IMR-90 (cell line): ENCODE results near the gene OR10W1. TPM values are rescaled to one million over a fixed set of nuclear protein-coding genes. Genes with fewer than 3 reads are reported as not detected.

Source experiments
- ATAC-seq: fragments of 200-7000 bp; cut with Tn5 transposase; 2 replicates; pipeline ENCODE4 v1.9.1; 2020; ENCODE audit warnings: low read depth, mild to moderate bottlenecking, moderate library complexity
- BruUV-seq: library from RNA; stranded (reverse); fragments of 400-500 nt; replicated peaks from 2 replicates; lab custom pipeline; 2021; lab: Mats Ljungman, UMichigan
- CTCF ChIA-PET: fragments of 300-600 bp; formaldehyde crosslinking; extraction: SDS; loops from one replicate; lab custom pipeline; 2021; ENCODE audit warnings: antibody characterized with exemption; lab: Yijun Ruan, JAX
- POLR2A ChIA-PET: fragments of 300-600 bp; sonication (Branson Sonifier 250); formaldehyde crosslinking; loops from one replicate; lab custom pipeline; 2022; ENCODE audit warnings: antibody characterized with exemption; ENCODE audit not compliant: unreplicated experiment; lab: Charles Lee
- DNase-seq: peaks from one replicate; pipeline ENCODE4 v3.0.0; 2013
- H2AFZ ChIP-seq: replicated peaks from 2 replicates; pipeline ENCODE3; 2013; ENCODE audit warnings: low read length, mild to moderate bottlenecking; ENCODE audit not compliant: poor library complexity
- H2AK5ac ChIP-seq: 2 replicates; pipeline ENCODE4 v1.6.1; 2013; ENCODE audit warnings: low read depth, low read length, inconsistent platforms
- H2AK9ac ChIP-seq: replicated peaks from 2 replicates; pipeline ENCODE3; 2013; ENCODE audit warnings: mild to moderate bottlenecking, low read depth, low read length, moderate library complexity; ENCODE audit not compliant: poor library complexity
- H2BK120ac ChIP-seq: 2 replicates; pipeline ENCODE4 v1.6.1; 2013; ENCODE audit warnings: low read depth, low read length, inconsistent platforms
- H2BK15ac ChIP-seq: 3 replicates; pipeline ENCODE4 v1.6.1; 2013; ENCODE audit warnings: low read depth, low read length, inconsistent platforms
- H2BK20ac ChIP-seq: 2 replicates; pipeline ENCODE4 v1.6.1; 2013; ENCODE audit warnings: low read depth, mild to moderate bottlenecking, inconsistent platforms, low read length, moderate library complexity
- H2BK5ac ChIP-seq: 2 replicates; pipeline ENCODE4 v1.6.1; 2013; ENCODE audit warnings: mild to moderate bottlenecking, low read depth, low read length, inconsistent platforms; ENCODE audit not compliant: poor library complexity, severe bottlenecking
- H3K14ac ChIP-seq: replicated peaks from 2 replicates; pipeline ENCODE4 v1.6.1; 2013; ENCODE audit warnings: low read depth, low read length, inconsistent platforms
- H3K18ac ChIP-seq: 2 replicates; pipeline ENCODE4 v1.6.1; 2013; ENCODE audit warnings: low read depth, low read length, control low read depth
- H3K23ac ChIP-seq: 2 replicates; pipeline ENCODE4 v1.6.1; 2013; ENCODE audit warnings: low read depth, low read length, inconsistent platforms
- H3K27ac ChIP-seq: 2 replicates; pipeline ENCODE4 v1.5.1; 2013; ENCODE audit warnings: mild to moderate bottlenecking, control low read depth, low read length; ENCODE audit not compliant: insufficient read depth
- H3K27me3 ChIP-seq: 2 replicates; pipeline ENCODE4 v1.6.1; 2013; ENCODE audit warnings: low read length; ENCODE audit not compliant: control insufficient read depth, insufficient read depth
- H3K36me3 ChIP-seq: 2 replicates; pipeline ENCODE4 v1.6.1; 2013; ENCODE audit warnings: low read length, mixed read lengths; ENCODE audit not compliant: control insufficient read depth, insufficient read depth
- H3K4ac ChIP-seq: 2 replicates; pipeline ENCODE4 v1.6.1; 2013; ENCODE audit warnings: low read depth, low read length, inconsistent platforms
- H3K4me1 ChIP-seq: 2 replicates; pipeline ENCODE4 v1.6.1; 2013; ENCODE audit warnings: low read length, mixed read lengths; ENCODE audit not compliant: control insufficient read depth, insufficient read depth
- H3K4me2 ChIP-seq: 2 replicates; pipeline ENCODE4 v1.6.1; 2013; ENCODE audit warnings: low read depth, mild to moderate bottlenecking, control low read depth, low read length, moderate library complexity
- H3K4me3 ChIP-seq: 2 replicates; pipeline ENCODE4 v1.5.1; 2013; ENCODE audit warnings: low read depth, mild to moderate bottlenecking, control low read depth, low read length, moderate library complexity; ENCODE audit not compliant: insufficient read depth
- H3K56ac ChIP-seq: 2 replicates; pipeline ENCODE4 v1.6.1; 2013; ENCODE audit warnings: low read length, inconsistent platforms; ENCODE audit not compliant: insufficient read depth; ENCODE audit errors: extremely low read depth
- H3K79me1 ChIP-seq, 2 experiments: 2 replicates each; pipeline ENCODE4 v1.6.1; 2013; ENCODE audit warnings: low read length in 2 of 2, inconsistent platforms in 1 of 2, low read depth in 1 of 2
- H3K9ac ChIP-seq: 2 replicates; pipeline ENCODE4 v1.6.1; 2013; ENCODE audit warnings: low read depth, low read length, control low read depth
- H3K9me1 ChIP-seq: 2 replicates; pipeline ENCODE4 v1.6.1; 2013; ENCODE audit warnings: low read length, inconsistent platforms; ENCODE audit not compliant: insufficient read depth
- H3K9me3 ChIP-seq: 2 replicates; pipeline ENCODE4 v1.6.1; 2013; ENCODE audit warnings: low read length; ENCODE audit not compliant: control insufficient read depth, insufficient read depth
- H4K20me1 ChIP-seq: 2 replicates; pipeline ENCODE4 v1.6.1; 2013; ENCODE audit warnings: low read length, inconsistent platforms; ENCODE audit not compliant: insufficient read depth
- H4K5ac ChIP-seq: 2 replicates; pipeline ENCODE4 v1.6.1; 2013; ENCODE audit warnings: mild to moderate bottlenecking, low read depth, low read length, control low read depth
- H4K8ac ChIP-seq, 2 experiments: 2 replicates each; pipeline ENCODE4 v1.6.1; 2013; ENCODE audit warnings: low read depth in 2 of 2, low read length in 2 of 2, control low read depth in 1 of 2, inconsistent platforms in 1 of 2
- H4K91ac ChIP-seq: 2 replicates; pipeline ENCODE4 v1.6.1; 2013; ENCODE audit warnings: low read depth, low read length, inconsistent platforms; ENCODE audit not compliant: insufficient read depth
- CEBPB ChIP-seq: IDR thresholded peaks from 2 replicates; pipeline ENCODE4 v1.6.1; 2012; ENCODE audit warnings: low read depth, low read length, improper control_type of control experiment
- CHD1 ChIP-seq: IDR thresholded peaks from 2 replicates; pipeline ENCODE4 v1.6.1; 2012; ENCODE audit warnings: low read depth, low read length, improper control_type of control experiment
- CTCF ChIP-seq: conservative IDR thresholded peaks from 2 replicates; pipeline ENCODE4 v1.5.1; 2012; ENCODE audit warnings: mild to moderate bottlenecking, low read depth, low read length, improper control_type of control experiment
- MAZ ChIP-seq: IDR thresholded peaks from 2 replicates; pipeline ENCODE4 v1.6.1; 2012; ENCODE audit warnings: low read depth, mild to moderate bottlenecking, low read length, improper control_type of control experiment, moderate library complexity, borderline replicate concordance
- RAD21 ChIP-seq: IDR thresholded peaks from 2 replicates; pipeline ENCODE4 v1.6.1; 2012; ENCODE audit warnings: low read length, improper control_type of control experiment
- RCOR1 ChIP-seq: IDR thresholded peaks from 2 replicates; pipeline ENCODE4 v1.6.1; 2012; ENCODE audit warnings: mild to moderate bottlenecking, low read length, improper control_type of control experiment; ENCODE audit not compliant: insufficient replicate concordance
- RFX5 ChIP-seq: IDR thresholded peaks from 2 replicates; pipeline ENCODE4 v1.8.0; 2012; ENCODE audit warnings: low read depth, mild to moderate bottlenecking, low read length, moderate library complexity
- SMC3 ChIP-seq: fragments of 150-350 bp; IDR thresholded peaks from 2 replicates; pipeline ENCODE4 v1.6.1; 2016; ENCODE audit warnings: low read depth, mild to moderate bottlenecking, antibody characterized with exemption, low read length, moderate library complexity
- WGBS, 2 experiments: methylation state at CpG; one replicate each; pipeline versions ENCODE4 v1.1.5 to v1.1.7; 2013; ENCODE audit warnings: missing lambda C conversion rate in 2 of 2; ENCODE audit not compliant: insufficient read length in 1 of 2; ENCODE audit errors: extremely low coverage in 2 of 2; 5-methylcytosine and 5-hydroxymethylcytosine counted together
- dilution Hi-C: fragments of 300-500 bp; cut with HindIII; formaldehyde crosslinking; loops from one replicate; pipeline ENCODE4 v1.14.3; 2018; ENCODE audit warnings: low sequenced_read_pairs; ENCODE audit not compliant: unreplicated experiment
- in situ Hi-C: fragments of 300-500 bp; cut with MboI; formaldehyde crosslinking; loops from 3 replicates; pipeline ENCODE4 v1.14.3; 2019; ENCODE audit warnings: low sequenced_read_pairs, inconsistent platforms, mixed read lengths
- intact Hi-C: fragments of 100-400 bp; cut with micrococcal nuclease; formaldehyde crosslinking; loops from 2 replicates; pipeline ENCODE4 v1.10.0; 2022
- polyA plus RNA-seq, 3 experiments: library from polyadenylated mRNA; depleted of rRNA; stranded (reverse); fragments of >200 nt; gene quantifications; 2 replicates each; pipeline ENCODE4 v1.2.3, GENCODE V29; 2012; ENCODE audit warnings: low replicate concordance in 1 of 3
- total RNA-seq: library from RNA; depleted of rRNA; stranded (reverse); fragments of >200 nt; gene quantifications from 2 replicates; pipeline ENCODE4 v1.2.3, GENCODE V29; 2012

Gene OR10W1
- total and polyA plus RNA-seq, 2 of the 4 experiments (the other 2 are of a cell fraction) = not detected

GRCh38 chr11:58285483-58286040 is 17.5 kb upstream of the OR10W1 start (continued):
- TF ChIP-seq MAZ (no peak), RCOR1 (no peak)

- Histone ChIP-seq H3K27ac (no peak overlapping the region), H3K79me1 (no peaks in the 10 kb centered on the region), H4K91ac (no peak overlapping the region), H2BK20ac (no peak overlapping the region), H3K9ac (no peak overlapping the region), H4K20me1 (no peaks in the 10 kb centered on the region), H2BK120ac (no peak overlapping the region), H2BK15ac (no peak overlapping the region), H3K23ac (no peak overlapping the region), H2BK5ac (peak overlapping the region; percentile 59), H3K27me3 (no peaks in the 10 kb centered on the region), H4K5ac (no peak overlapping the region), H2AK5ac (no peak overlapping the region), H3K9me3 (no peaks in the 10 kb centered on the region), H4K8ac (peak overlapping the region in 1 of 2 experiments; percentile 35; a peak in 1 of 4 replicates), H3K4me3 (no peak overlapping the region), H3K18ac (no peak overlapping the region), H3K4me2 (no peak overlapping the region), H3K4ac (no peak overlapping the region), H3K36me3 (no peaks in the 10 kb centered on the region), H3K14ac (no peak overlapping the region), H3K56ac (no peak overlapping the region), H3K4me1 (peaks cover 2% of the 10 kb centered on the region; the same call in 1 of the 2 replicates), H2AK9ac (no peak overlapping the region), H2AFZ (no peak overlapping the region), H3K9me1 (no peaks in the 10 kb centered on the region)
- dilution Hi-C loops (no loop called here), in situ Hi-C loops (no loop called here), intact Hi-C loops (no loop called here)
- ATAC-seq (no peak; the same call in 1 of the 2 replicates), DNase-seq (peak; percentile 22)
- no CpG with 5 or more reads among the region's 1 CpG for WGBS, 2 experiments
- no peak for TF ChIP-seq CHD1
- no peak for TF ChIP-seq RAD21
- TF ChIP-seq SMC3 = no peak
- TF ChIP-seq CTCF = no peak
- no peak for TF ChIP-seq CEBPB
- no peak for TF ChIP-seq RFX5
- CTCF ChIA-PET = interaction anchor here (0.9 kb wide), 1 partner anchor 335 kb away, joined by 3 read pairs; no protein-coding TSS in a partner anchor
- BruUV-seq = no TSS peak
- POLR2A ChIA-PET = no interaction called here
These were observed 8.1 kb upstream of the OR10W1 start for GRCh38 chr11:58276151-58276550.
